ENCODE results near the gene USP47.

Gene USP47

GRCh38 chr11:11981364-11981763, 139.6 kb downstream of the USP47 start:
- no peak for DNase-seq (ENCODE audit: low read depth)

- no peak for DNase-seq (ENCODE audit: low read depth)
Measured at GRCh38 chr11:11981840-11982239, 140.1 kb downstream of the USP47 start.

- no peak for DNase-seq (ENCODE audit: low read depth)
Measured at GRCh38 chr11:11982461-11982860, 140.7 kb downstream of the USP47 start.

- no peak for DNase-seq (ENCODE audit: low read depth)
Measured at GRCh38 chr11:11982975-11983374, 141.2 kb downstream of the USP47 start.

- no peak for DNase-seq (ENCODE audit: low read depth)
Measured at GRCh38 chr11:11983427-11983826, 141.7 kb downstream of the USP47 start.

DNA sequence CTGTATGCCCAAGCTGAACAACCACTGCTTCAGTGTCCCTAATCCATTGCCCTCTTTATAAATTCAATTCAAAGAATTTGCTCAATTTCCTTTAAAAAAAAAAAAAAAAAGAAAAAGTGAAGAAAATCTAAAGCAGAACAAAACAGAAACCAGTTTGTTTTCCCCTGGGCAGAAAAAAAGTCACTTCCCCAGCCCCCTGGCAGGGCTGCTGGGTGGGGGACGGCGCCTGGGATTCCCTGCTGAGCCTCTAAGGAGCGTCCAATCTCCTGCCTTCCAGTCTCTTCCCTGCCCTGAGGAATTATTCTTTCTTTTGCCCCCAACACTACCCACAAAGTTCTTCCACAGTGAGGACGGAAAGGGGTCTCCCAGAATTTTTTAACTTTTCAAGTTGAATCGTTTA, 142.8 kb downstream of the USP47 start:
- no peak for DNase-seq (ENCODE audit: low read depth)

GRCh38 chr11:11985016-11985715, 143.4 kb downstream of the USP47 start:
- DNase-seq (ENCODE audit: low read depth): no peak

GRCh38 chr11:11985954-11986949, 144.5 kb downstream of the USP47 start:
- DNase-seq (ENCODE audit: low read depth): no peak

GRCh38 chr11:11987503-11988022, 145.8 kb downstream of the USP47 start:
- no peak for DNase-seq (ENCODE audit: low read depth)

GRCh38 chr11:11988099-11988651, 146.4 kb downstream of the USP47 start:
- DNase-seq (ENCODE audit: low read depth): no peak

- no peak for DNase-seq (ENCODE audit: low read depth)
Measured at GRCh38 chr11:11988681-11989261, 147.0 kb downstream of the USP47 start.

GRCh38 chr11:11989774-11990744, 148.3 kb downstream of the USP47 start:
- no peak for DNase-seq (ENCODE audit: low read depth)

- no peak for DNase-seq (ENCODE audit: low read depth)
Measured at GRCh38 chr11:11992257-11993212, 150.8 kb downstream of the USP47 start.

- DNase-seq (ENCODE audit: low read depth): no peak
Measured at GRCh38 chr11:11993839-11994238, 152.1 kb downstream of the USP47 start.

DNA sequence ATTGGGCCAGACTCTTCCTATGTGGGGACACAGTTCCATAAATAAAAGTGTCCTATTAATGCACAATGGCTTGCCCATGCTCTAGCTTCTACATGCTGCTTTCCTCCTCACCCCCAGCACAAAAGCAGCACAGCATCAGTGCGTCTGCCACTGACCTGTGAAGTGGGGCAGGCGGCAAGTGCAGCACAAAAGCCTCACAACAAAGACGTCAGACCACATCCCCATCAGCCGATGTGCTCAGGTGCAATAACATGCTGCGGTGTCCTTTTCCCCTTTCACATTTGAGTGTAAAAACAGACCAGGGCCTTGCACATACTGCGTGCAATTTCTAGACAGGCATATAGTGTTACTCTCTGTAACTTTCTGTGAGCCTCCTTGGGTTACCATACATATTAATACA, 153.8 kb downstream of the USP47 start:
- DNase-seq (ENCODE audit: low read depth): no peak

GRCh38 chr11:11996321-11997048, 154.7 kb downstream of the USP47 start:
- DNase-seq (ENCODE audit: low read depth): no peak

- no peak for DNase-seq (ENCODE audit: low read depth)
Measured at GRCh38 chr11:11997049-11997322, 155.2 kb downstream of the USP47 start.

DNA sequence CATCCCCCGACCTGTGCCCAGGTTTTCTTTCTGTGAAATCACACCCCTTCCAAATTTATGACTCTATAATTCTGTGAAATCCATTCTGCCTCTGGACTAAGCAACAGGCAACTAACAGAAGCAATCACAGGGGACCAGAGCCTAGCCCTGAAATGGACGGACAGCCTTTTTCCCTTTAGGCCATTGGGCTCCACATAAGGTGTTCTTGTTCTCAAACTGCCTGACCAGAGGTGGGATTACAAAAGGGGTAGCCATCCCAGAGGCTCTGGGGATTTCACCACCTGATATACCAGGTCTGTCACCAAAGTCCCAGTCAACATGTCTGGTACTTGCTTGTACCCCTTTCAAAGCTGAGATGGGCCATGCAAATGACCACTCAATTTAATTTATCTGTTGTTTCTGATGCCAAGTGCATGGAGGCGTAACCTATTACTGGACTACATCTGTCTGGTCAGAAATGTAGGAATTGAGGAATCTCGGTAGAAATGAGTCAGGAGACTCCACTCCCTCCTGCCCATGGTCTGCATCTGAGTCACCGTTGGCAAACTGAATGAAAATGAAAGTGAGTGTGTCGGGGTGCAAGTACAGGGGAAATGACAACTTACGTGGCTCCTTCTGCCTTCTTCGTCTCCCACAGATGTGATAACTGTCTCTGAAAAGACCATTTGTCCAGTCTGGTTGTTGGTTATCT, 156.5 kb downstream of the USP47 start:
- no peak for DNase-seq (ENCODE audit: low read depth)

- no peak for DNase-seq (ENCODE audit: low read depth)
Measured at GRCh38 chr11:12001186-12001585, 159.4 kb downstream of the USP47 start.

Measured in stimulated activated CD8-positive, alpha-beta memory T cell treated with anti-CD3 and anti-CD28 coated beads, Interleukin-15, amount 100 ng/mL, for 1 hour (primary cell).